Activated CD8-positive, alpha-beta T cell treated with anti-CD3 and anti-CD28 coated beads for 36 hours (primary cell): Measurements from ENCODE around the gene PGBD1. TPM values are rescaled to one million over a fixed set of nuclear protein-coding genes. Genes with fewer than 3 reads are reported as not detected.

ENCODE experiments used
- ATAC-seq: fragments of 200-7000 bp; cut with Tn5 transposase; one replicate; pipeline ENCODE4 v1.10.0; 2021; ENCODE audit warnings: mild to moderate bottlenecking, moderate library complexity
- CTCF ChIA-PET: fragments of 350-600 bp; sonication (Branson Sonifier 250); formaldehyde crosslinking; loops from one replicate; lab custom pipeline; 2021; ENCODE audit warnings: antibody characterized with exemption; lab: Charles Lee
- POLR2A ChIA-PET: fragments of 350-600 bp; sonication (Branson Sonifier 250); formaldehyde crosslinking; loops from one replicate; lab custom pipeline; 2021; ENCODE audit warnings: antibody characterized with exemption; lab: Charles Lee
- DNase-seq: peaks from one replicate; pipeline ENCODE4 v3.0.0-alpha.2; 2020
- H3K27ac Mint-ChIP-seq: one replicate; pipeline ENCODE4 v1.8.0; 2021; ENCODE audit warnings: mild to moderate bottlenecking, mixed read lengths
- H3K27me3 Mint-ChIP-seq: one replicate; pipeline ENCODE4 v1.8.0; 2021; ENCODE audit warnings: mixed read lengths
- H3K36me3 Mint-ChIP-seq: one replicate; pipeline ENCODE4 v1.8.0; 2021; ENCODE audit warnings: low read depth, mixed read lengths
- H3K4me1 Mint-ChIP-seq: one replicate; pipeline ENCODE4 v1.8.0; 2021; ENCODE audit warnings: low read depth, mixed read lengths
- H3K4me3 Mint-ChIP-seq: one replicate; pipeline ENCODE4 v1.8.0; 2021; ENCODE audit warnings: mild to moderate bottlenecking, moderate library complexity, mixed read lengths
- H3K9me3 Mint-ChIP-seq: one replicate; pipeline ENCODE4 v1.8.0; 2021; ENCODE audit warnings: mixed read lengths
- CTCF ChIP-seq: fragments of 200-600 bp; IDR thresholded peaks from one replicate; pipeline ENCODE4 v1.8.0; 2022; ENCODE audit warnings: antibody characterized with exemption, mild to moderate bottlenecking
- intact Hi-C: fragments of 100-400 bp; cut with micrococcal nuclease; formaldehyde crosslinking; loops from one replicate; pipeline ENCODE4 v1.10.0; 2022
- total RNA-seq, 2 experiments: library from RNA; stranded (reverse); gene quantifications; one replicate each; pipeline ENCODE4 v1.2.3, GENCODE V29; 2021

The PGBD1 gene
- 1 to 10 TPM; 2.2 to 2.4 TPM for total RNA-seq

GRCh38 chr6:28281288-28282064 is at the start of gene PGBD1:
Gene PGBD1, plus strand, starts transcription at chr6:28281572. Its CDS starts 2,242 bp downstream, at chr6:28283814.
- peaks cover 10% of the 10 kb centered on the region for H3K27me3 Mint-ChIP-seq
- TF ChIP-seq CTCF: no peak
- ATAC-seq (peak; percentile 96), DNase-seq (peak; percentile 73)
- intact Hi-C loops: no loop called here
- POLR2A ChIA-PET: no interaction called here
- H3K4me1 Mint-ChIP-seq: peaks cover 13% of the 10 kb centered on the region
- no peak within 1 kb of the TSS for H3K27ac Mint-ChIP-seq
- no peaks in the 10 kb centered on the region for H3K9me3 Mint-ChIP-seq
- peak within 1 kb of the TSS; percentile 83 for H3K4me3 Mint-ChIP-seq
- H3K36me3 Mint-ChIP-seq: peaks cover 10% of the 10 kb centered on the region
- CTCF ChIA-PET: interaction anchor here (1.0 to 1.8 kb wide), 4 partner anchors 12 to 75 kb away, joined by 3 to 4 read pairs (median 3); partner anchors contain the start of gene ZSCAN26

GRCh38 chr6:28232785-28233184 is 48.6 kb upstream of the PGBD1 start:
- H3K9me3 Mint-ChIP-seq: no peaks in the 10 kb centered on the region
- ChIA-PET CTCF (no interaction called here), POLR2A (no interaction called here)
- peaks cover 12% of the 10 kb centered on the region for H3K36me3 Mint-ChIP-seq
- H3K27me3 Mint-ChIP-seq: peaks cover 2% of the 10 kb centered on the region
- no peaks in the 10 kb centered on the region for H3K4me1 Mint-ChIP-seq
- H3K4me3 Mint-ChIP-seq: no peak overlapping the region
- ATAC-seq (no peak), DNase-seq (no peak)
- TF ChIP-seq CTCF: no peak
- intact Hi-C loops: no loop called here
- no peak overlapping the region for H3K27ac Mint-ChIP-seq

DNA sequence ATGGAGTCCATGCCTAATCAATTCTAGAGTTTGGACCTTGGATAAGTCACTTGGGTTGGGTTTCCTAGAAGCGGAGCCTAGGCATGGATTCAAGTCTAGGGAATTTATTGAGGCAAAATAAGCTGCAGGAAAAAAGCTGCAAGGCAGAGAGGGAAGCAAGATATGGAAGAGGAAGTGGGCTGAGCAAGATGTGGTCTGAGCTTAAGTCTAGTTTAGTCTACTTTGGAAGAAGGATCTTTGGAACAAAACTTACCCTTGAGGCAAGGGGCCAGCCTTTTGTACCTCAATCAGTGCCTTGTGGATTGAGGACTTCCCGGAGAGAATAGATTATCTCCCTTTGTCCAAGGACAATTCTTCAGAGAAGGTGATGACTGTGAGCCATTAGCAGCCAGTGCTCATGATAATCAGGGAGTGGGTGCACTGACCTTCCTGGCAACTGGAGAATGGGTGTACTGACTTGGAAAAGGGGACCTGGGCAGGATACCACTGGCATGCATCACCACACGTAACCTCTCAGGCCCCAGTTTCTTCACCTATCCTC is 45.4 kb upstream of the PGBD1 start:
- ATAC-seq: no peak
- DNase-seq: no peak
- ChIA-PET POLR2A (interaction anchor here (0.5 kb wide), 1 partner anchor 1696 kb away, joined by 3 read pairs; no protein-coding TSS in a partner anchor), CTCF (interaction anchor here (1.1 kb wide), 1 partner anchor 15 kb away, joined by 4 read pairs; no protein-coding TSS in a partner anchor)
- H3K4me3 Mint-ChIP-seq: no peak overlapping the region
- peaks cover 1% of the 10 kb centered on the region for H3K9me3 Mint-ChIP-seq
- TF ChIP-seq CTCF: no peak
- peaks cover 2% of the 10 kb centered on the region for H3K27me3 Mint-ChIP-seq
- intact Hi-C loops: no loop called here
- H3K27ac Mint-ChIP-seq: no peak overlapping the region
- no peaks in the 10 kb centered on the region for H3K4me1 Mint-ChIP-seq
- peaks cover 11% of the 10 kb centered on the region for H3K36me3 Mint-ChIP-seq

GRCh38 chr6:28239636-28240035 is 41.7 kb upstream of the PGBD1 start:
- CTCF ChIA-PET: no interaction called here
- POLR2A ChIA-PET: no interaction called here

More at GRCh38 chr6:28239636-28240035, 41.7 kb upstream of the PGBD1 start:
- Mint-ChIP-seq H3K9me3 (peaks cover 1% of the 10 kb centered on the region), H3K36me3 (peaks cover 9% of the 10 kb centered on the region), H3K27me3 (peaks cover 2% of the 10 kb centered on the region), H3K4me1 (no peaks in the 10 kb centered on the region), H3K4me3 (no peak overlapping the region), H3K27ac (no peak overlapping the region)
- DNase-seq: no peak
- intact Hi-C loops: no loop called here
- no peak for TF ChIP-seq CTCF
- ATAC-seq: no peak
